A549 (cell line): ENCODE results near the gene SIVA1. TPM values are rescaled to one million over a fixed set of nuclear protein-coding genes. Genes with fewer than 3 reads are reported as not detected.
A peak's percentile ranks its signal among the peaks of the same experiment; 100 is the strongest.

Experiments
- ATAC-seq, 2 experiments: fragments of 200-7000 bp in 1 of 2; fragments of >200 bp in 1 of 2; cut with Nextera tagmentation in 1 of 2; cut with Tn5 transposase in 1 of 2; 3 replicates each; pipeline versions ENCODE4 v1.8.0 to v1.9.1; 2018 to 2020; ENCODE audit warnings: mild to moderate bottlenecking in 1 of 2, moderate library complexity in 1 of 2
- CTCF ChIA-PET: fragments of 300-600 bp; sonication (Branson Sonifier 250); formaldehyde crosslinking; extraction: SDS; loops from one replicate; lab custom pipeline; 2021; ENCODE audit warnings: antibody characterized with exemption, inconsistent platforms; lab: Yijun Ruan, JAX
- POLR2A ChIA-PET: fragments of 350-600 bp; formaldehyde crosslinking; extraction: SDS; loops from one replicate; lab custom pipeline; 2021; ENCODE audit warnings: antibody characterized with exemption, inconsistent platforms; lab: Yijun Ruan, JAX
- DNase-seq, 2 experiments: peaks; one replicate each; pipeline versions ENCODE4 v3.0.0 to v3.0.0-alpha.2; 2011 to 2016; ENCODE audit warnings: low read depth in 1 of 2, low spot score in 1 of 2
- FAIRE-seq: peaks from 2 replicates; lab custom pipeline; 2011; peaks lifted over from hg19 to GRCh38; lab: Jason Lieb, UNC
- H3K27ac ChIP-seq, 2 experiments: fragments of >200 bp; sonication (Bioruptor Twin); formaldehyde crosslinking; 3 replicates each; pipeline ENCODE4 v1.5.1; 2016 to 2017
- H3K4me1 ChIP-seq: fragments of >200 bp; sonication (Bioruptor Twin); formaldehyde crosslinking; 3 replicates; pipeline ENCODE4 v1.6.1; 2016
- H3K4me2 ChIP-seq: fragments of >200 bp; sonication (Bioruptor Twin); formaldehyde crosslinking; 3 replicates; pipeline ENCODE4 v1.6.1; 2016
- H3K4me3 ChIP-seq: fragments of >200 bp; sonication (Bioruptor Twin); formaldehyde crosslinking; 3 replicates; pipeline ENCODE4 v1.5.1; 2016
- H3K9me3 ChIP-seq: fragments of >200 bp; sonication (Bioruptor Twin); formaldehyde crosslinking; 3 replicates; pipeline ENCODE4 v1.6.1; 2016
- CBX8 ChIP-seq: fragments of 200-600 bp; sonication (generic); IDR thresholded peaks from 2 replicates; pipeline ENCODE4 v1.6.1; 2016
- CEBPB ChIP-seq, 2 experiments: fragments of >200 bp in 1 of 2; sonication (Bioruptor Twin) in 1 of 2; formaldehyde crosslinking in 1 of 2; IDR thresholded peaks; 2 replicates each; pipeline ENCODE4 v1.6.1; 2012 to 2016
- EHF ChIP-seq: fragments of 250-450 bp; sonication (Bioruptor Pico); IDR thresholded peaks from 2 replicates; pipeline ENCODE4 v1.5.0; 2020; ENCODE audit warnings: mild to moderate bottlenecking
- ELK1 ChIP-seq: fragments of 150-350 bp; IDR thresholded peaks from 2 replicates; pipeline ENCODE4 v1.6.1; 2014; ENCODE audit warnings: low read depth, mild to moderate bottlenecking, low read length
- ESRRA ChIP-seq: fragments of 150-350 bp; IDR thresholded peaks from 2 replicates; pipeline ENCODE4 v1.6.1; 2014; ENCODE audit warnings: mild to moderate bottlenecking, low read length, borderline replicate concordance
- FOSB ChIP-seq: fragments of 250-450 bp; sonication (Bioruptor Pico); IDR thresholded peaks from 2 replicates; pipeline ENCODE4 v1.5.0; 2020; ENCODE audit warnings: mild to moderate bottlenecking, moderate library complexity
- FOSL2 ChIP-seq, 2 experiments: fragments of 450-650 bp in 1 of 2; fragments of >200 bp in 1 of 2; sonication (Bioruptor Twin) in 1 of 2; formaldehyde crosslinking; IDR thresholded peaks; 2 replicates each; pipeline versions ENCODE4 v1.5.0 to v1.6.1; 2016 to 2020; ENCODE audit warnings: mild to moderate bottlenecking in 1 of 2, moderate library complexity in 1 of 2
- HEYL ChIP-seq: fragments of 250-450 bp; sonication (Bioruptor Pico); IDR thresholded peaks from 2 replicates; pipeline ENCODE4 v1.8.0; 2021; ENCODE audit warnings: mild to moderate bottlenecking, moderate library complexity
- HOXB5 ChIP-seq: fragments of 250-450 bp; sonication (Bioruptor Pico); IDR thresholded peaks from 2 replicates; pipeline ENCODE4 v1.5.0; 2020; ENCODE audit warnings: mild to moderate bottlenecking, moderate library complexity
- MYC ChIP-seq: IDR thresholded peaks from 2 replicates; pipeline ENCODE4 v1.6.1; 2012; ENCODE audit warnings: mild to moderate bottlenecking, inconsistent platforms, low read length, improper control_type of control experiment, borderline replicate concordance
- NFE2L2 ChIP-seq: fragments of 150-350 bp; conservative IDR thresholded peaks from 2 replicates; pipeline ENCODE4 v1.6.1; 2014; ENCODE audit warnings: low read length
- NR3C1 ChIP-seq: fragments of >200 bp; sonication (Bioruptor Twin); formaldehyde crosslinking; IDR thresholded peaks from 3 replicates; pipeline ENCODE4 v1.6.1; 2017
- PBX3 ChIP-seq: IDR thresholded peaks from 2 replicates; pipeline ENCODE4 v1.6.1; 2012
- RAD21 ChIP-seq, 2 experiments: fragments of >200 bp in 1 of 2; sonication (Bioruptor Twin) in 1 of 2; formaldehyde crosslinking in 1 of 2; IDR thresholded peaks in 1 of 2; conservative IDR thresholded peaks in 1 of 2; 2 replicates in 1 of 2; 3 replicates in 1 of 2; pipeline ENCODE4 v1.6.1; 2012 to 2018; ENCODE audit warnings: inconsistent platforms in 1 of 2
- REST ChIP-seq: fragments of 200-600 bp; sonication (generic); IDR thresholded peaks from 2 replicates; pipeline ENCODE4 v1.6.1; 2016; ENCODE audit warnings: antibody characterized with exemption, mild to moderate bottlenecking, moderate library complexity
- SREBF2 ChIP-seq: fragments of 450-650 bp; IDR thresholded peaks from 2 replicates; pipeline ENCODE4 v1.6.1; 2014; ENCODE audit warnings: mild to moderate bottlenecking, moderate library complexity
- ZSCAN20 ChIP-seq: fragments of 250-450 bp; sonication (Bioruptor Pico); IDR thresholded peaks from 2 replicates; pipeline ENCODE4 v1.8.0; 2022; ENCODE audit warnings: mild to moderate bottlenecking, moderate library complexity
- whole genome bisulfite sequencing: methylation state at CpG from one replicate; pipeline ENCODE4 v1.1.6; 2017; ENCODE audit errors: missing lambda C conversion rate; 5-methylcytosine and 5-hydroxymethylcytosine counted together
- polyA plus RNA-seq, 4 experiments: library from polyadenylated mRNA; depleted of rRNA in 3 of 4; stranded (reverse); fragments of >200 nt; fragmentation: RNase III in 1 of 4; extraction: RNeasy Plus Mini Kit Qiagen cat#74134 plus additional on column Dnase treatment in 1 of 4; gene quantifications; 2 replicates in 3 of 4; 3 replicates in 1 of 4; pipeline ENCODE4 v1.2.3, GENCODE V29; 2011 to 2017

Gene SIVA1
- polyA plus RNA-seq, 2 of the 4 experiments (the other 2 are of a cell fraction), result 90.0 to 169 TPM

GRCh38 chr14:104725772-104726548 is 27.0 kb upstream of the SIVA1 start:
- Histone ChIP-seq H3K4me3 (no peak overlapping the region), H3K4me1 (peaks cover 46% of the 10 kb centered on the region), H3K9me3 (no peaks in the 10 kb centered on the region), H3K27ac (peak overlapping the region; percentile 82 to 92; a peak in 5 of 6 replicates), H3K4me2 (peak overlapping the region; percentile 94)
- no peak for DNase-seq
- ChIA-PET CTCF (interaction anchor here (0.5 to 6.2 kb wide), 15 partner anchors 10 to 905 kb away, joined by 3 to 65 read pairs (median 5); no protein-coding TSS in a partner anchor), POLR2A (interaction anchor here (1.5 kb wide), 1 partner anchor 27 kb away, joined by 5 read pairs; the partner anchor contains the start of gene SIVA1)
- no peak for FAIRE-seq
- 72% methylated on average over 16 of the region's 25 CpGs for WGBS
- TF ChIP-seq FOSL2 (IDR thresholded peaks at IDR 0.05) (no peak), FOSL2 (CRISPR knock-in tag; IDR thresholded peaks at IDR 0.05) (0 out of 2 replicates have a peak, but pooled peaks have one; percentile 29), PBX3 (0 out of 2 replicates have a peak, but pooled peaks have one; percentile 30), CEBPB (IDR thresholded peaks at IDR 0.05) (no peak), RAD21 (conservative IDR thresholded peaks at IDR 0.05 in 1 of 2, IDR thresholded peaks at IDR 0.05 in 1 of 2) (0 out of 5 replicates have a peak, but pooled peaks of 1 of the 2 experiments have one; percentile 8), SREBF2 (no peak), ELK1 (no peak)
- ATAC-seq, result peak in 1 of 2 experiments; percentile 0; a peak in 2 of 6 replicates

GRCh38 chr14:104726600-104727451 is 26.1 kb upstream of the SIVA1 start:
- Histone ChIP-seq H3K27ac (0 out of 6 replicates have a peak overlapping the region, but pooled peaks of 1 of the 2 experiments have one; percentile 13), H3K9me3 (no peaks in the 10 kb centered on the region), H3K4me2 (no peak overlapping the region), H3K4me3 (no peak overlapping the region), H3K4me1 (peaks cover 50% of the 10 kb centered on the region)
- WGBS, result 67% methylated on average over 21 of the region's 21 CpGs
- ChIA-PET POLR2A (no interaction called here), CTCF (interaction anchor here (1.3 to 6.2 kb wide), 6 partner anchors 10 to 100 kb away, joined by 4 to 65 read pairs (median 5); no protein-coding TSS in a partner anchor)
- TF ChIP-seq RAD21 (conservative IDR thresholded peaks at IDR 0.05 in 1 of 2, IDR thresholded peaks at IDR 0.05 in 1 of 2) (0 out of 5 replicates have a peak, but pooled peaks of 1 of the 2 experiments have one; percentile 8), HOXB5 (CRISPR knock-in tag) (no peak)
- peak; percentile 26 to 44 for DNase-seq
- no peak for FAIRE-seq
- peak; percentile 6 to 19; a peak in 3 of 6 replicates for ATAC-seq

GRCh38 chr14:104728631-104729030 is 24.3 kb upstream of the SIVA1 start:
- H3K4me3 ChIP-seq, result no peak overlapping the region
- no peak for FAIRE-seq
- no peaks in the 10 kb centered on the region for H3K9me3 ChIP-seq
- CTCF ChIA-PET, result interaction anchor here (1.1 to 1.8 kb wide), 3 partner anchors 20 to 286 kb away, joined by 3 to 4 read pairs (median 4); partner anchors contain the start of gene SIVA1
- no peak for DNase-seq
- H3K27ac ChIP-seq, result no peak overlapping the region
- ATAC-seq, result no peak
- POLR2A ChIA-PET, result no interaction called here
- 92% methylated on average over 17 of the region's 17 CpGs for WGBS
- peaks cover 52% of the 10 kb centered on the region for H3K4me1 ChIP-seq
- H3K4me2 ChIP-seq, result no peak overlapping the region
- TF ChIP-seq FOSB (CRISPR knock-in tag) (no peak), CBX8 (no peak), ESRRA (no peak), SREBF2 (no peak), REST (no peak), NR3C1 (no peak), ELK1 (no peak), CEBPB (IDR thresholded peaks at IDR 0.05) (no peak), ZSCAN20 (CRISPR knock-in tag) (no peak), MYC (no peak), HEYL (CRISPR knock-in tag) (no peak), NFE2L2 (no peak), EHF (CRISPR knock-in tag) (no peak)
